Vagina (tissue), 2 donors: ENCODE results near the gene KRT85. TPM values are rescaled to one million over a fixed set of nuclear protein-coding genes. Genes with fewer than 3 reads are reported as not detected.

ENCODE experiments used
- DNase-seq, 2 donors: peaks; one replicate each; pipeline ENCODE4 v3.0.0-alpha.2; 2017; ENCODE audit errors: extremely low spot score in 2 of 2
- H3K27ac ChIP-seq: fragments of 200-600 bp; sonication (generic); one replicate; pipeline ENCODE4 v1.5.1; 2019
- H3K27me3 ChIP-seq: fragments of 200-600 bp; sonication (generic); one replicate; pipeline ENCODE4 v1.5.1; 2019
- H3K36me3 ChIP-seq, 2 donors: fragments of 200-600 bp; sonication (generic); one replicate each; pipeline ENCODE4 v1.5.1; 2017 to 2019
- H3K4me1 ChIP-seq: fragments of 200-600 bp; sonication (generic); one replicate; pipeline ENCODE4 v1.5.1; 2019
- H3K4me3 ChIP-seq, 2 donors: fragments of 200-600 bp; sonication (generic); 1 replicate in 1 of 2; 2 replicates in 1 of 2; pipeline ENCODE4 v1.5.1; 2016 to 2019
- H3K9me3 ChIP-seq: fragments of 200-600 bp; sonication (generic); one replicate; pipeline ENCODE4 v1.5.1; 2019
- CTCF ChIP-seq, 3 experiments: fragments of 450-650 bp in 2 of 3; fragments of 200-600 bp in 1 of 3; sonication (generic) in 1 of 3; IDR thresholded peaks; one replicate each; pipeline ENCODE4 v1.5.1; 2017 to 2019; ENCODE audit warnings: antibody characterized with exemption in 3 of 3, mild to moderate bottlenecking in 2 of 3, moderate library complexity in 2 of 3
- POLR2A ChIP-seq, 2 donors: fragments of 450-650 bp; IDR thresholded peaks; one replicate each; pipeline ENCODE4 v1.6.1; 2017; ENCODE audit warnings: antibody characterized with exemption in 2 of 2, mild to moderate bottlenecking in 2 of 2, moderate library complexity in 2 of 2
- POLR2AphosphoS5 ChIP-seq, 2 donors: sonication (generic); formaldehyde crosslinking; IDR thresholded peaks; one replicate each; pipeline ENCODE4 v1.9.0; 2017; ENCODE audit warnings: antibody characterized with exemption in 2 of 2, mild to moderate bottlenecking in 2 of 2, low read depth in 1 of 2; ENCODE audit not compliant: insufficient read depth in 1 of 2
- intact Hi-C: fragments of 100-400 bp; cut with DNase I; formaldehyde crosslinking; loops from one replicate; pipeline ENCODE4 v1.15.1; 2023
- total RNA-seq: library from RNA; depleted of rRNA; stranded (reverse); fragments of >200 nt; gene quantifications from one replicate; pipeline ENCODE4 v1.2.3, GENCODE V29; 2016

The KRT85 gene
- total RNA-seq, 1 donor from 2014 or later: not detected

- TF ChIP-seq CTCF (IDR thresholded peaks at IDR 0.05) (no peak), POLR2AphosphoS5 (IDR thresholded peaks at IDR 0.05; ENCODE audit: insufficient read depth in 1 of 2, low read depth in 1 of 2) (no peak), POLR2A (IDR thresholded peaks at IDR 0.05) (no peak)
- no peak for DNase-seq
- intact Hi-C loops: no loop called here
- H3K9me3 ChIP-seq: no peaks in the 10 kb centered on the region
- no peaks in the 10 kb centered on the region for H3K27me3 ChIP-seq
- no peaks in the 10 kb centered on the region for H3K4me1 ChIP-seq
- H3K27ac ChIP-seq: no peak overlapping the region
- no peaks in the 10 kb centered on the region for H3K36me3 ChIP-seq
- H3K4me3 ChIP-seq: no peak overlapping the region
Observed at GRCh38 chr12:52351196-52352059, 15.9 kb downstream of the KRT85 start.

- H3K36me3 ChIP-seq: no peaks in the 10 kb centered on the region
- no peaks in the 10 kb centered on the region for H3K9me3 ChIP-seq
- H3K4me1 ChIP-seq: no peaks in the 10 kb centered on the region
- H3K4me3 ChIP-seq: no peak overlapping the region
- no peak for DNase-seq
- no peak for TF ChIP-seq POLR2A (IDR thresholded peaks at IDR 0.05)
- no peak for TF ChIP-seq CTCF (IDR thresholded peaks at IDR 0.05)
- no peak for TF ChIP-seq POLR2AphosphoS5 (IDR thresholded peaks at IDR 0.05; ENCODE audit: insufficient read depth in 1 of 2, low read depth in 1 of 2)
- intact Hi-C loops: no loop called here
- H3K27ac ChIP-seq: no peak overlapping the region
- H3K27me3 ChIP-seq: no peaks in the 10 kb centered on the region
Observed at GRCh38 chr12:52350786-52351185, 16.5 kb downstream of the KRT85 start.

- Histone ChIP-seq H3K4me1 (no peaks in the 10 kb centered on the region), H3K27ac (no peak overlapping the region), H3K9me3 (no peaks in the 10 kb centered on the region), H3K27me3 (no peaks in the 10 kb centered on the region), H3K36me3 (no peaks in the 10 kb centered on the region), H3K4me3 (no peak overlapping the region)
- TF ChIP-seq CTCF (IDR thresholded peaks at IDR 0.05): no peak
- no peak for TF ChIP-seq POLR2A (IDR thresholded peaks at IDR 0.05)
- TF ChIP-seq POLR2AphosphoS5 (IDR thresholded peaks at IDR 0.05; ENCODE audit: insufficient read depth in 1 of 2, low read depth in 1 of 2): no peak
- DNase-seq: no peak
- intact Hi-C loops: no loop called here
Observed at GRCh38 chr12:52350021-52350620, 17.2 kb downstream of the KRT85 start.

- Histone ChIP-seq H3K27ac (no peak overlapping the region), H3K27me3 (no peaks in the 10 kb centered on the region), H3K4me3 (no peak overlapping the region), H3K4me1 (no peaks in the 10 kb centered on the region), H3K36me3 (no peaks in the 10 kb centered on the region), H3K9me3 (no peaks in the 10 kb centered on the region)
- intact Hi-C loops: no loop called here
- TF ChIP-seq POLR2A (IDR thresholded peaks at IDR 0.05) (no peak), CTCF (IDR thresholded peaks at IDR 0.05) (no peak), POLR2AphosphoS5 (IDR thresholded peaks at IDR 0.05; ENCODE audit: insufficient read depth in 1 of 2, low read depth in 1 of 2) (no peak)
- no peak for DNase-seq
Observed at GRCh38 chr12:52349196-52349595, 18.1 kb downstream of the KRT85 start.
